ENCODE measurements around the gene ZNF397. TPM values are rescaled to one million over a fixed set of nuclear protein-coding genes. Genes with fewer than 3 reads are reported as not detected.

The ZNF397 gene
- total and polyA plus RNA-seq, 2 donors (not counting 1 experiment from before 2014, with no cell fraction given) = 16.8 to 67.2 TPM

GRCh38 chr18:35220424-35220823 is 20.4 kb upstream of the ZNF397 start:
- Histone ChIP-seq H4K20me1 (ENCODE audit: control insufficient read depth, insufficient read depth, low read length, poor library complexity, severe bottlenecking) (no peaks in the 10 kb centered on the region), H2AFZ (ENCODE audit: insufficient read depth, low read depth, low read length, poor library complexity, severe bottlenecking) (no peak overlapping the region), H3K4me1 (ENCODE audit: control insufficient read depth in 2 of 2, insufficient read depth in 2 of 2, low read length in 2 of 2) (no peaks in the 10 kb centered on the region), H3K27me3 (replicated peaks in 1 of 4; ENCODE audit: control extremely low read depth in 1 of 4, control insufficient read depth in 3 of 4, insufficient read depth in 4 of 4, low read length in 3 of 4) (no peaks in the 10 kb centered on the region), H3K4me2 (replicated peaks; ENCODE audit: low read depth, low read length, poor library complexity, severe bottlenecking) (no peak overlapping the region), H3K27ac (ENCODE audit: low read length in 2 of 2) (no peak overlapping the region), H3K9me3 (ENCODE audit: control extremely low read depth in 1 of 3, control insufficient read depth in 2 of 3, insufficient read depth in 1 of 3, low read length in 2 of 3) (no peaks in the 10 kb centered on the region), H3K36me3 (replicated peaks in 1 of 2; ENCODE audit: control extremely low read depth in 1 of 2, control insufficient read depth in 1 of 2, extremely low read depth in 1 of 2, insufficient read depth in 2 of 2, low read length in 1 of 2) (no peaks in the 10 kb centered on the region), H3K79me2 (ENCODE audit: control insufficient read depth, insufficient read depth, low read length) (no peaks in the 10 kb centered on the region), H3K9ac (ENCODE audit: low read length) (no peak overlapping the region), H3K4me3 (ENCODE audit: control extremely low read depth in 1 of 5, extremely low read depth in 1 of 5, insufficient read depth in 1 of 5, low read depth in 2 of 5, low read length in 4 of 5) (no peak overlapping the region)
- DNase-seq = no peak
- WGBS (ENCODE audit: insufficient coverage) = 98% methylated on average over 6 of the region's 6 CpGs
- Mint-ChIP-seq H3K9me3 (ENCODE audit: insufficient read depth) (no peaks in the 10 kb centered on the region), H3K4me3 (no peak overlapping the region), H3K27me3 (peaks cover 6% of the 10 kb centered on the region), H3K4me1 (no peaks in the 10 kb centered on the region), H3K27ac (no peak overlapping the region)
- CTCF ChIA-PET = no interaction called here
- TF ChIP-seq EZH2 (IDR thresholded peaks at IDR 0.05; ENCODE audit: borderline replicate concordance, insufficient read depth, low read depth, low read length, poor library complexity, severe bottlenecking) (no peak), CTCF (IDR thresholded peaks at IDR 0.05) (no peak)
- intact Hi-C loops (cut with micrococcal nuclease) = no loop called here
- POLR2A ChIA-PET = no interaction called here
- ATAC-seq (ENCODE audit: low read depth) = no peak

DNA sequence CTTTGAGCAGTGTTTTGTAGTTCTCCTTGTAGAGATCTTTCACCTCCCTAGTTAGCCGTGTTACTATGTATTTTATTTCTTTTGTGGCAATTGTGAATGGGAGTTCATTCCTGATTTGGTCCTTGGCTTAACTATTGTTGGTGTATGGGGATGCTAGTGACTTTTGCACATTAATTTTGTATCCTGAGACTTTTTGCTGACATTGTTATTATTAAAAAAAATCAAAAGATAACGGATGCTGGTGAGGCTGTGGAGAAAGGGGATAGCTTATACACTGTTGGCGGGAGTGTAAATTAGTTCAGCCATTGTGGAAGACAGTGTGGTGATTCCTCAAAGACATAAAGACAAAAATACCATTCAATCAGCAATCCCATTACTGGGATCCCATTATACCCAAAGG is 17.0 kb upstream of the ZNF397 start:
- Mint-ChIP-seq H3K27me3 (peaks cover 6% of the 10 kb centered on the region), H3K9me3 (ENCODE audit: insufficient read depth) (no peaks in the 10 kb centered on the region), H3K27ac (no peak overlapping the region), H3K4me1 (no peaks in the 10 kb centered on the region), H3K4me3 (no peak overlapping the region)
- no peak for TF ChIP-seq EZH2 (IDR thresholded peaks at IDR 0.05; ENCODE audit: borderline replicate concordance, insufficient read depth, low read depth, low read length, poor library complexity, severe bottlenecking)
- no peak for TF ChIP-seq CTCF (IDR thresholded peaks at IDR 0.05)
- DNase-seq = no peak
- CTCF ChIA-PET = no interaction called here
- Histone ChIP-seq H3K27me3 (replicated peaks in 1 of 4; ENCODE audit: control extremely low read depth in 1 of 4, control insufficient read depth in 3 of 4, insufficient read depth in 4 of 4, low read length in 3 of 4) (no peaks in the 10 kb centered on the region), H3K4me3 (ENCODE audit: control extremely low read depth in 1 of 5, extremely low read depth in 1 of 5, insufficient read depth in 1 of 5, low read depth in 2 of 5, low read length in 4 of 5) (no peak overlapping the region), H3K9ac (ENCODE audit: low read length) (no peak overlapping the region), H3K9me3 (ENCODE audit: control extremely low read depth in 1 of 3, control insufficient read depth in 2 of 3, insufficient read depth in 1 of 3, low read length in 2 of 3) (peaks cover 0 to 1% (median 0%) of the 10 kb centered on the region in 3 donors), H3K27ac (ENCODE audit: low read length in 2 of 2) (no peak overlapping the region), H3K36me3 (replicated peaks in 1 of 2; ENCODE audit: control extremely low read depth in 1 of 2, control insufficient read depth in 1 of 2, extremely low read depth in 1 of 2, insufficient read depth in 2 of 2, low read length in 1 of 2) (no peaks in the 10 kb centered on the region), H2AFZ (ENCODE audit: insufficient read depth, low read depth, low read length, poor library complexity, severe bottlenecking) (no peak overlapping the region), H4K20me1 (ENCODE audit: control insufficient read depth, insufficient read depth, low read length, poor library complexity, severe bottlenecking) (no peaks in the 10 kb centered on the region), H3K79me2 (ENCODE audit: control insufficient read depth, insufficient read depth, low read length) (no peaks in the 10 kb centered on the region), H3K4me1 (ENCODE audit: control insufficient read depth in 2 of 2, insufficient read depth in 2 of 2, low read length in 2 of 2) (no peaks in the 10 kb centered on the region), H3K4me2 (replicated peaks; ENCODE audit: low read depth, low read length, poor library complexity, severe bottlenecking) (no peak overlapping the region)
- ATAC-seq (ENCODE audit: low read depth) = no peak
- intact Hi-C loops (cut with micrococcal nuclease) = no loop called here
- WGBS (ENCODE audit: insufficient coverage) = no CpG with 5 or more reads among the region's 3 CpGs
- POLR2A ChIA-PET = no interaction called here

All from B cell (primary cell).